Neutrophil (primary cell): ENCODE measurements around the gene EMX1.

ENCODE experiments used
- H3K27ac ChIP-seq: fragments of 200-600 bp; sonication (generic); 2 replicates; pipeline ENCODE4 v1.5.1; 2016; ENCODE audit warnings: mild to moderate bottlenecking, moderate library complexity
- H3K27me3 ChIP-seq: fragments of 200-600 bp; sonication (generic); 2 replicates; pipeline ENCODE4 v1.6.0; 2016; ENCODE audit warnings: mild to moderate bottlenecking
- H3K36me3 ChIP-seq: fragments of 200-600 bp; sonication (generic); 2 replicates; pipeline ENCODE4 v1.5.1; 2017
- H3K4me1 ChIP-seq, 2 experiments: fragments of 200-600 bp in 1 of 2; sonication (generic) in 1 of 2; 1 replicate in 1 of 2; 2 replicates in 1 of 2; pipeline versions ENCODE4 v1.5.1 to v1.6.1; 2013 to 2016; ENCODE audit warnings: low read depth in 1 of 2, low read length in 1 of 2, mild to moderate bottlenecking in 1 of 2, moderate library complexity in 1 of 2; ENCODE audit not compliant: control insufficient read depth in 1 of 2, insufficient read depth in 1 of 2
- H3K4me3 ChIP-seq, 2 experiments: fragments of 200-600 bp in 1 of 2; sonication (generic) in 1 of 2; 1 replicate in 1 of 2; 2 replicates in 1 of 2; pipeline ENCODE4 v1.5.1; 2013 to 2016; ENCODE audit warnings: low read depth in 1 of 2, low read length in 1 of 2, mild to moderate bottlenecking in 1 of 2, moderate library complexity in 1 of 2
- H3K9me3 ChIP-seq: fragments of 200-600 bp; sonication (generic); 2 replicates; pipeline ENCODE4 v1.5.1; 2016
- TF ChIP-seq, protein P1 (sequence below): fragments of 200-600 bp; sonication (generic); IDR thresholded peaks from 2 replicates; pipeline ENCODE4 v1.5.1; 2016; ENCODE audit warnings: antibody characterized with exemption

Gene EMX1

DNA sequence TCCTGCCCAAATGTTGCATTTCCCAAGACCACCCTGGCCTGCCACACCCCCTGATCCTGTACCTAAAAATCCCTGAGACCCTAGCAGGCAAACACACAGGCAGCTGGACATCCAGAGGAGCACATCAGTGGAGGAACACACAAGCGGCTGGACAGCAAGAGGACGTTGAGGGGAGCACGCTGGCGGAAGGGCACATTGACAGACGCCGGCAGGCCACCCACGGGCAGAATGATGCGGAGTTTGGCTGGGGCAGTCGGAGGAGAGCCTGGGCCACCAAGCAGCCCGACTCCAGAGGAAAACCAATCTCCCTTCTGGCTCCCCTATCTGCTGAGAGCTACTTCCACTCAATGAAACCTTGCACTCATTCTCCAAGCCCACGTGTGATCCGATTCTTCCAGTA is 47.7 kb downstream of the EMX1 start:
- H3K27me3 ChIP-seq: no peaks in the 10 kb centered on the region
- H3K27ac ChIP-seq: no peak overlapping the region
- peaks cover 90% of the 10 kb centered on the region for H3K36me3 ChIP-seq
- no peak overlapping the region for H3K4me3 ChIP-seq
- no peaks in the 10 kb centered on the region for H3K9me3 ChIP-seq
- H3K4me1 ChIP-seq: peaks cover 12% of the 10 kb centered on the region in 2 experiments
- TF ChIP-seq, protein P1, sequence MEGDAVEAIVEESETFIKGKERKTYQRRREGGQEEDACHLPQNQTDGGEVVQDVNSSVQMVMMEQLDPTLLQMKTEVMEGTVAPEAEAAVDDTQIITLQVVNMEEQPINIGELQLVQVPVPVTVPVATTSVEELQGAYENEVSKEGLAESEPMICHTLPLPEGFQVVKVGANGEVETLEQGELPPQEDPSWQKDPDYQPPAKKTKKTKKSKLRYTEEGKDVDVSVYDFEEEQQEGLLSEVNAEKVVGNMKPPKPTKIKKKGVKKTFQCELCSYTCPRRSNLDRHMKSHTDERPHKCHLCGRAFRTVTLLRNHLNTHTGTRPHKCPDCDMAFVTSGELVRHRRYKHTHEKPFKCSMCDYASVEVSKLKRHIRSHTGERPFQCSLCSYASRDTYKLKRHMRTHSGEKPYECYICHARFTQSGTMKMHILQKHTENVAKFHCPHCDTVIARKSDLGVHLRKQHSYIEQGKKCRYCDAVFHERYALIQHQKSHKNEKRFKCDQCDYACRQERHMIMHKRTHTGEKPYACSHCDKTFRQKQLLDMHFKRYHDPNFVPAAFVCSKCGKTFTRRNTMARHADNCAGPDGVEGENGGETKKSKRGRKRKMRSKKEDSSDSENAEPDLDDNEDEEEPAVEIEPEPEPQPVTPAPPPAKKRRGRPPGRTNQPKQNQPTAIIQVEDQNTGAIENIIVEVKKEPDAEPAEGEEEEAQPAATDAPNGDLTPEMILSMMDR: no peak

DNA sequence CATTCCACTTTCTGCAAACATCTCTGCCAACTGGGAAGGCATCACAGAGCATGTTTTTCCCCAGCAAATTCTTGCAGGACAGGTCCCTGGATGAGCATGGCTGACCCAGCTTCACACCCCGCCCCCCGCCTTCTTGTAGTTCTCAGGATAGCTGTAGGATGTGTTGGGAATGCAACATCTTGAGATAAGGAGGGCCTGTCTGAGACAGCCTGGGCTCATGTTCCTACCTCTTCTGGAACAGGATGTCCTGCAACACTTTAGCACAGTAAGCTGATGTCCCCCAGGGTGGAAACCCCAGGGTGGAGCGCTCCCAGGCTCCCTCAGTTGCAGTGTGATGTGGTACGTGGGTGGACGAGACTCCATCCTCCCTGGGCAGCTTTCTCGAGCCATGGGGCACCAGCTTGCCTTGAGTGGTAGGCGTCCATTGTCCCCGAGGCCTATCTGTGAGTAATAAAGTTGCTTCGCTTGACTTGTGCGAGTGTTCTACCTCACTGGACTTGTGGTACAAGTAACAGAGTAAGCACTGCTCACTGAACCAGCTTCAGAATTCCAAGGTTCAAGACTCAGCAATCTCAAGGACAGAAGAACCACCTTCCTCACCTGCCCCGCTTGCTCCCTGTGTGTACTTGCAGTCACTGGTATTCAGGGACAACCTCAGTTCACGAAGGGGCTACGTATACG is 48.6 kb downstream of the EMX1 start:
- no peak overlapping the region for H3K27ac ChIP-seq
- H3K36me3 ChIP-seq: peaks cover 90% of the 10 kb centered on the region
- peaks cover 12% of the 10 kb centered on the region in 2 experiments for H3K4me1 ChIP-seq

DNA sequence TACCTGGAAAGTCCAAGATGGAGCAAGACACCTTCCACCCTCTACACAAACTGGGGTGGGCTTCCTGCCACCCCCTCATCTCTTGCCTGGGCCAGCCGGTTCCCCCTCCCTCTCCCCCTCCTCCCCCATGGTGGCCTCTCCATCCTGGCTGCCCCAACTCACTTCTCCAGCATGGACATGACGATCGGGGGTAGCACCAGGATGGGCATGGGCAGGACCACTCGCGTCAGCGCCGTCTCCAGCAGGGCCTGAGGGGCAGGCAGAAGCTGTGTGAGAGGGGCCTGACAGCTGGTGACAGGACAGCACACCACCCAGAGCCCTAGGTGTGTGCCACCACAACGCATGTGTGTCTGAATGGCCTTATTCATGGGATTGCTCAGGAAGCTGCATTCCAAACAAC is 51.0 kb downstream of the EMX1 start:
- no peaks in the 10 kb centered on the region for H3K9me3 ChIP-seq
- H3K4me1 ChIP-seq: peaks cover 0 to 8% of the 10 kb centered on the region in 2 experiments
- H3K27ac ChIP-seq: no peak overlapping the region
- peaks cover 91% of the 10 kb centered on the region for H3K36me3 ChIP-seq
- no peaks in the 10 kb centered on the region for H3K27me3 ChIP-seq
- no peak overlapping the region for H3K4me3 ChIP-seq
- TF ChIP-seq, protein P1: no peak

More for the DNA sequence above, 48.6 kb downstream of the EMX1 start:
- H3K4me3 ChIP-seq: no peak overlapping the region
- no peaks in the 10 kb centered on the region for H3K27me3 ChIP-seq
- no peaks in the 10 kb centered on the region for H3K9me3 ChIP-seq
- TF ChIP-seq, protein P1: no peak

DNA sequence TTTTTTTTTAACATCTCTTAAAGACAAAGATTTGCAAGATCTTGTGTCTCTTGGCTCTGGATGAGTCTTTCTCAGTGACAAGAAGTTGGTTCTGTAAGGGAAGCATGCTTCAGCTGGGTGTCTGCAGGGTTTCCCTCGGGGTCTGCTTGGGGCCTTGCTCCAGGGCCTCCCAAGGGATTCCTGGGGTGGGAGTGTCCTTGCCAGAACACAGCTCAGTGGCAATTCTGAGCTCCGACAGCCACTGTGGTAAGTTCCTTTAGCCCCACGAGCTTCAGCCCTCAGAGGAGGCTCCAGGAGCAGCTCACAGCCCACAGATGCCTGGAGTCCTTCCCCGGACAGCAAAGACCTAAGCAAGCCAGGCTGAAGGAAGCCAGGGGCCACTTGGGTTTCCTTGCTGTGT is 52.4 kb downstream of the EMX1 start:
- peaks cover 85% of the 10 kb centered on the region for H3K36me3 ChIP-seq
- no peaks in the 10 kb centered on the region for H3K27me3 ChIP-seq
- H3K4me1 ChIP-seq: peaks cover 0 to 8% of the 10 kb centered on the region in 2 experiments
- TF ChIP-seq, protein P1: no peak
- H3K9me3 ChIP-seq: no peaks in the 10 kb centered on the region
- no peak overlapping the region for H3K27ac ChIP-seq
- no peak overlapping the region for H3K4me3 ChIP-seq

DNA sequence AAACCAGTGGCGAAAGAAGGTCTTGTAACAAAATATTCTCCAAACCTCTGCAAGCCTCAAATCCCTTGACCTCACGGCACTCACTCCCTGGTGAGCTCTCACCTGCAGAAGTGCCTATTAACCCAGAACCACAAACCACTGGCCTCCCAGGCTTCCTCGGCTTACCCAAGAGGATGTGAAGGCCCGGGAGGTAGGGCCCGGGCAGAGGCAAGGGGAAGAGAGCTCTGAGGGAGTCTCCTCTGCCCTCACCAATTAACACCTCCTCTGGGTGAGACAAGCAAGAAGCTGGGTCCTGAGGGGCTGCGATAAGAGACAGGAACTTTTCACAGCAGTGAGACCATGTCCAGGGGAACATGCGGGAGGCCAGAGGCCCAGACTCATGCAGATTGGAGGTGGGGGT is 53.7 kb downstream of the EMX1 start:
- Histone ChIP-seq H3K4me3 (no peak overlapping the region), H3K27ac (no peak overlapping the region), H3K36me3 (peaks cover 83% of the 10 kb centered on the region), H3K27me3 (no peaks in the 10 kb centered on the region), H3K9me3 (no peaks in the 10 kb centered on the region), H3K4me1 (peaks cover 0 to 8% of the 10 kb centered on the region in 2 experiments)
- TF ChIP-seq, protein P1: no peak
